HG03064 (cell line): Measurements from ENCODE around the gene UQCR10.

ENCODE experiments used
- ATAC-seq: cut with Tn5 transposase; IDR thresholded peaks from one replicate; pipeline ENCODE4 v1.9.1; 2021; ENCODE audit warnings: low read depth; ENCODE audit not compliant: unreplicated experiment

The UQCR10 gene

GRCh38 chr22:29767171-29768051 lies at the start of gene UQCR10:
Gene UQCR10, plus strand, starts transcription at chr22:29767369. Its CDS starts 30 bp downstream, at chr22:29767399.
- ATAC-seq, result peak; percentile 51

- ATAC-seq, result no peak
Observed at GRCh38 chr22:29717789-29718188, 49.4 kb upstream of the UQCR10 start.

- no peak for ATAC-seq
Observed at GRCh38 chr22:29718949-29719898, 47.9 kb upstream of the UQCR10 start.

GRCh38 chr22:29719899-29720645 lies 47.1 kb upstream of the UQCR10 start, which contains the start of gene CABP7:
Gene CABP7, plus strand, starts transcription at chr22:29720003. Its CDS starts 422 bp downstream, at chr22:29720425.
- ATAC-seq, result no peak

- no peak for ATAC-seq
Observed at GRCh38 chr22:29720811-29721323, 46.3 kb upstream of the UQCR10 start.

GRCh38 chr22:29722151-29722550 lies 45.0 kb upstream of the UQCR10 start:
- no peak for ATAC-seq

GRCh38 chr22:29722587-29722986 lies 44.6 kb upstream of the UQCR10 start:
- no peak for ATAC-seq

- ATAC-seq, result no peak
Observed at GRCh38 chr22:29723766-29724165, 43.4 kb upstream of the UQCR10 start.

- no peak for ATAC-seq
Observed at GRCh38 chr22:29724843-29725242, 42.3 kb upstream of the UQCR10 start.

- ATAC-seq, result no peak
Observed at GRCh38 chr22:29726106-29726505, 41.1 kb upstream of the UQCR10 start.

- no peak for ATAC-seq
Observed at GRCh38 chr22:29726512-29727130, 40.5 kb upstream of the UQCR10 start.

- ATAC-seq, result no peak
Observed at GRCh38 chr22:29727131-29727523, 40.0 kb upstream of the UQCR10 start.

- no peak for ATAC-seq
Observed at GRCh38 chr22:29729161-29729560, 38.0 kb upstream of the UQCR10 start.

GRCh38 chr22:29731058-29731850 lies 35.9 kb upstream of the UQCR10 start:
- ATAC-seq, result no peak

- no peak for ATAC-seq
Observed at GRCh38 chr22:29732883-29733282, 34.3 kb upstream of the UQCR10 start.

- no peak for ATAC-seq
Observed at GRCh38 chr22:29733362-29734201, 33.6 kb upstream of the UQCR10 start.

- no peak for ATAC-seq
Observed at GRCh38 chr22:29734406-29734805, 32.8 kb upstream of the UQCR10 start.

GRCh38 chr22:29734838-29735237 lies 32.3 kb upstream of the UQCR10 start:
- no peak for ATAC-seq
